GM12864 (cell line): ENCODE results near the gene NDUFAF2.
"Not testable (repeated sequence)": the region's sequence is repeated elsewhere in the genome, so short reads cannot be mapped to it uniquely, and the experiment has no call there.

Experiments
- DNase-seq: peaks from one replicate; pipeline ENCODE4 v3.0.0-alpha.2; 2011; ENCODE audit warnings: low read depth
- H3K4me3 ChIP-seq: 2 replicates; pipeline ENCODE4 v1.5.1; 2011; ENCODE audit warnings: mild to moderate bottlenecking, low read depth, low read length, control low read depth
- CTCF ChIP-seq: IDR thresholded peaks from 2 replicates; pipeline ENCODE4 v1.5.1; 2011; ENCODE audit warnings: low read depth, mild to moderate bottlenecking, moderate library complexity, low read length, control low read depth, inconsistent platforms; ENCODE audit errors: missing control alignments

Gene NDUFAF2

GRCh38 chr5:60959156-60959555, 14.2 kb downstream of the NDUFAF2 start:
- no peak for DNase-seq
- TF ChIP-seq CTCF, result no peak
- H3K4me3 ChIP-seq, result no peak overlapping the region

GRCh38 chr5:60960591-60960990, 15.6 kb downstream of the NDUFAF2 start:
- peak; percentile 45 for TF ChIP-seq CTCF
- DNase-seq, result no peak
- H3K4me3 ChIP-seq, result no peak overlapping the region

DNA sequence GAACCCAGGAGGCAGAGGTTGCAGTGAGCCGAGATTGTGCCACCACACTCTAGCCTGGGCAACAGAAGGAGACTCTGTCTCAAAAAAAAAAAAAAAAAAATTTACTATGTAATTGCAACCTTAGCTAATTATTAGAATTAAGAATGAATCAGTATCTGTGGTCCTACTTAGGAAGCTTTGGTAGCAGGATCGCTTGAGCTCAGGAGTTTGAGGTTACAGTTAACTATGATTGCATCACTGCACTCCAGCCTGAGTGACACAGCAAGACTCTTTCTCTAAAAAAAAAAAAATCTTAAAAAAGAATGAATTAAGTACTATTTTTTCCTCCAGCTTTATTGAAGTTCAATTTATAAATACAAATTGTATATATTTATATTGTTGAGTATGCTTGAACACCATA, 16.7 kb downstream of the NDUFAF2 start:
- no peak for DNase-seq
- TF ChIP-seq CTCF, result no peak
- no peak overlapping the region for H3K4me3 ChIP-seq

GRCh38 chr5:60972231-60972630, 27.2 kb downstream of the NDUFAF2 start:
- peak; percentile 16 for DNase-seq
- no peak for TF ChIP-seq CTCF
- no peak overlapping the region for H3K4me3 ChIP-seq

DNA sequence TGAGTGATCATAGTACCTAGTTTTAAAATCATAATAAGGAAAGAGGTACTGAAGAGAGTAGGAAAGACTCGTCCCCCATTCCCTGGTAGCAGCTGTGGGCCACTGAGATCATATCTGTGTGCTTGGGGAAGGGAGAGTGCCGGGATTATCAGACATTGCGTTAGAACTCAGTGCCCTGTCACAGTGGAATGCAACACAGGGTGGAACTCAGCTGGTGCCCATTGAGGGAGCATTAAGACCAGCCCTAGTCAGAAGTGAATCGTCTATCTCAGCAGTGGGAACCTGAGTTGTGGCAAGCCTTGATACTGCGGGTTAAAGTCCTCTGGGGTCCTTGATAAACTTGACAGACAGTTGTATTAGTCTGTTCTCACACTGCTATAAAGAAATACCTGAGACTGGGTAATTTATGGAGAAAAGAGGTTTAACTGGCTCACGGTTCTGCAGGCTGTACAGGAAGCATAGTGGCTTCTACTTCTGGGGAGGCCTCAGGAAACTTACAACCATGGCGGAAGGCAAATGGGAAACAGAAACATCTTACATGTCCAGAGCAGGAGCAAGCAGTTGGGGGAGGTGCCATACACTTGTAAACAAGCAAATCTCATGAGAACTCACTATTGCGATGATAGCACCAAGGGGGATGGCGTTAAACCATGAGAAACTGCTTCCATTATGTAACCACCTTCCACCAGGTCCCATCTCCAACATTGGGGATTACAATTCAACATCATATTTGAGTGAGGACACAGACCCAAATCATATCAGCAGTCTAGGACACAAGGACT, 33.1 kb downstream of the NDUFAF2 start:
- no peak for DNase-seq
- H3K4me3 ChIP-seq, result no peak overlapping the region

DNA sequence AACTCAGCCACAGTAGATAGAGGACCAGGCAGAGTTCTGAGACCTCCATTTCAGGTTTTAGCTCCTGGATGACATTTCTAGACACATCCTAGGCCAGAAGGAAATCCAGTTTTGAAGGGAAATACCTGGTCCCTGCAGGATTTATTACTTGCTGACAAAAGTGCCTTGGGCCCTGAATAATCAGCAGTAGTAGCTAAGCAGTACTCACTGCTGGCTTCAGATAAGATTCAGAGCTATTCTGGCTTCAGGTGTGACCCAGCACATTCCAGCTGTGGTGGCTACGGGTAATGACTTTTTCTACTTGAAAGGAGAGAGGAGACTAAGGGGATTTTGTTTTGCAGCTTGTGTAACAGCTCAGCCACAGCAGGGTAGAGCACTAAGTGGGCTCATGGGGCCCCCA, 34.0 kb downstream of the NDUFAF2 start:
- DNase-seq, result no peak
- H3K4me3 ChIP-seq, result no peak overlapping the region
- no peak for TF ChIP-seq CTCF

More for the DNA sequence above, 33.1 kb downstream of the NDUFAF2 start:
- TF ChIP-seq CTCF, result no peak

GRCh38 chr5:60980511-60980910, 35.5 kb downstream of the NDUFAF2 start:
- no peak overlapping the region for H3K4me3 ChIP-seq
- no peak for TF ChIP-seq CTCF
- DNase-seq, result no peak

GRCh38 chr5:60982127-60982526, 37.1 kb downstream of the NDUFAF2 start:
- DNase-seq, result not testable (repeated sequence)

More at GRCh38 chr5:60982127-60982526, 37.1 kb downstream of the NDUFAF2 start:
- not testable (repeated sequence) for H3K4me3 ChIP-seq
